22Rv1 (cell line): ENCODE measurements around the gene DOHH.

ENCODE experiments used
- H3K27ac ChIP-seq: fragments of 450-650 bp; 2 replicates; pipeline ENCODE4 v1.5.1; 2017
- CTCF ChIP-seq: fragments of 450-650 bp; IDR thresholded peaks from 2 replicates; pipeline ENCODE4 v1.5.1; 2017; ENCODE audit warnings: mild to moderate bottlenecking
- ZFX ChIP-seq: fragments of 450-650 bp; IDR thresholded peaks from 2 replicates; pipeline ENCODE4 v1.6.1; 2017; ENCODE audit warnings: antibody characterized with exemption, borderline replicate concordance

The DOHH gene

GRCh38 chr19:3474614-3475013 is 25.9 kb downstream of the DOHH start:
- no peak for TF ChIP-seq ZFX
- TF ChIP-seq CTCF = no peak
- H3K27ac ChIP-seq = no peak overlapping the region

GRCh38 chr19:3474010-3474409 is 26.5 kb downstream of the DOHH start:
- H3K27ac ChIP-seq = no peak overlapping the region
- TF ChIP-seq ZFX (no peak), CTCF (no peak)

GRCh38 chr19:3471954-3472655 is 28.4 kb downstream of the DOHH start:
- TF ChIP-seq CTCF (peak; percentile 93), ZFX (no peak)
- H3K27ac ChIP-seq = no peak overlapping the region

GRCh38 chr19:3470500-3471128 is 29.9 kb downstream of the DOHH start:
- H3K27ac ChIP-seq = no peak overlapping the region
- no peak for TF ChIP-seq CTCF
- no peak for TF ChIP-seq ZFX

GRCh38 chr19:3469638-3470499 is 30.6 kb downstream of the DOHH start:
- 0 out of 2 replicates have a peak overlapping the region, but pooled peaks have one; percentile 5 for H3K27ac ChIP-seq
- TF ChIP-seq ZFX (no peak), CTCF (no peak)

GRCh38 chr19:3468211-3468610 is 32.3 kb downstream of the DOHH start:
- no peak for TF ChIP-seq CTCF
- TF ChIP-seq ZFX = no peak
- H3K27ac ChIP-seq = no peak overlapping the region
